Esophagus squamous epithelium (tissue), 4 donors: Measurements from ENCODE around the gene PTPRN2.

ENCODE experiments used
- POLR2A ChIP-seq, 4 donors: fragments of 450-650 bp; IDR thresholded peaks; one replicate each; pipeline ENCODE4 v1.6.1; 2017; ENCODE audit warnings: antibody characterized with exemption in 4 of 4, mild to moderate bottlenecking in 4 of 4, moderate library complexity in 3 of 4
- TF ChIP-seq, protein P1 (sequence below), 6 experiments: fragments of 450-650 bp in 4 of 6; fragments of 200-600 bp in 2 of 6; sonication (generic) in 2 of 6; IDR thresholded peaks; one replicate each; pipeline ENCODE4 v1.5.1; 2016 to 2019; ENCODE audit warnings: antibody characterized with exemption in 6 of 6, mild to moderate bottlenecking in 4 of 6, moderate library complexity in 4 of 6

DNA sequence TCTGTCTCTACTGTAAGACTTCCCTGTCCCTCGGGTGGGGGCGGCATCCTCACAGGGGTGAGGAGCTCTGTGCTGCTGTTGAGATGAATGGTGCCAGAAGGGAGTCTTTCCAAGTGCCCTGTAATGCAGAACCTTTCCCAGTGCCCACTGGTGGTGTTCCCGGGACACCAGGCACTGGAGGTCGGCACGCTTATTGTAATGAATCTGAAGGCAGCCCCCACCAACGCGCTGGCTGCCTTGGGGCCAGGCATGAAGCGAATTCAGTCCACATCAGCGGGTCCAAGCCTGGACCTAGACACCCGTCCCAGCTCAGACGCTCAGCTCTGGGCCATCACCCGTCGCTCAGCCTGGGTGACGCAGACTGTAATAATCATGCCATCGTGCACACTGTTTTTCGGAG lies 658.0 kb downstream of the PTPRN2 start:
- TF ChIP-seq, protein P1, sequence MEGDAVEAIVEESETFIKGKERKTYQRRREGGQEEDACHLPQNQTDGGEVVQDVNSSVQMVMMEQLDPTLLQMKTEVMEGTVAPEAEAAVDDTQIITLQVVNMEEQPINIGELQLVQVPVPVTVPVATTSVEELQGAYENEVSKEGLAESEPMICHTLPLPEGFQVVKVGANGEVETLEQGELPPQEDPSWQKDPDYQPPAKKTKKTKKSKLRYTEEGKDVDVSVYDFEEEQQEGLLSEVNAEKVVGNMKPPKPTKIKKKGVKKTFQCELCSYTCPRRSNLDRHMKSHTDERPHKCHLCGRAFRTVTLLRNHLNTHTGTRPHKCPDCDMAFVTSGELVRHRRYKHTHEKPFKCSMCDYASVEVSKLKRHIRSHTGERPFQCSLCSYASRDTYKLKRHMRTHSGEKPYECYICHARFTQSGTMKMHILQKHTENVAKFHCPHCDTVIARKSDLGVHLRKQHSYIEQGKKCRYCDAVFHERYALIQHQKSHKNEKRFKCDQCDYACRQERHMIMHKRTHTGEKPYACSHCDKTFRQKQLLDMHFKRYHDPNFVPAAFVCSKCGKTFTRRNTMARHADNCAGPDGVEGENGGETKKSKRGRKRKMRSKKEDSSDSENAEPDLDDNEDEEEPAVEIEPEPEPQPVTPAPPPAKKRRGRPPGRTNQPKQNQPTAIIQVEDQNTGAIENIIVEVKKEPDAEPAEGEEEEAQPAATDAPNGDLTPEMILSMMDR (IDR thresholded peaks at IDR 0.05): no peak
- TF ChIP-seq POLR2A (IDR thresholded peaks at IDR 0.05): no peak
